HG02943 (cell line): ENCODE results near the gene KRT85.

Experiments used
- ATAC-seq: cut with Tn5 transposase; IDR thresholded peaks from one replicate; pipeline ENCODE4 v1.9.1; 2021; ENCODE audit warnings: mild to moderate bottlenecking, low read depth, moderate library complexity; ENCODE audit not compliant: unreplicated experiment

KRT85 gene

GRCh38 chr12:52311285-52311648, 56.0 kb downstream of the KRT85 start:
- ATAC-seq = no peak

DNA sequence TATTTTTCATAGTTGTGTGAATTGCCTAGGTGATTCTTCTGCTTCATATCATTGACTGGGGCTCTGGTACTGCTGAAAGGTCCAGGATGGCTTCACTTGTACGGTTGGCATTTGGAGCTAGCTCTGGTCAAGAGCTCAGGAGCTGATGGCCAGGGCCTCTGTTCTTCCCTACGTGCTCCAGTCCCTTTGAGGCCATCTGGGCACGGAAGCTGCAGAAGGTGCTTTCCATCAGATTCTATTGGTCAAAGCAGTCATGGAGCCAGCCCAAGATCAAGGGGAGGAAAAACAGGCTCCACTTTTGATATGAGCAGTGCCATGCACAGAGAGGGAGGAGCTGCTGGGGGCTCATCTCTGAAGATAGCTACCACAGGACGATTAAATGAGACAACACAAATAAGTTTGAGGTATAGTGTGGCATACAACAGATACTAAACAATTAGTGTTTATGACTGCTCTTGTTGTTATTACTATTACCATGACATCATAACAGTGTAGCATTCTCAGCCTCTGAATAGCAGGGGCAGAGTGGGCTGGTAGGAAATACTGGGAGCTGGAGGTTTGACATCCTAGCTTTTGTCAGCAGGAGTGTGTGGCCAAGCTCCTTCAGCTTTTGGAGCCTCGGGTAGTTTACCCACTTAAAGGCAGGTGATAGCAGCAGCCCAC, 56.5 kb downstream of the KRT85 start:
- no peak for ATAC-seq
